SH-SY5Y (cell line): ENCODE data around the gene GCAT.

Experiments
- GATA2 ChIP-seq: IDR thresholded peaks from 2 replicates; pipeline ENCODE4 v1.6.1; 2011; ENCODE audit warnings: mild to moderate bottlenecking, low read depth, low read length
- GATA3 ChIP-seq: IDR thresholded peaks from 2 replicates; pipeline ENCODE4 v1.6.1; 2011; ENCODE audit warnings: low read depth, mild to moderate bottlenecking, low read length, moderate library complexity

GRCh38 chr22:37768273-37768672 lies 39.5 kb upstream of the GCAT start:
- TF ChIP-seq GATA3 (no peak), GATA2 (no peak)
